H1 (cell line): ENCODE measurements around the gene MXRA7. TPM values are rescaled to one million over a fixed set of nuclear protein-coding genes. Genes with fewer than 3 reads are reported as not detected.

ENCODE experiments used
- CTCF ChIA-PET: fragments of 300-600 bp; sonication (Branson Sonifier 250); formaldehyde crosslinking; loops from one replicate; lab custom pipeline; 2021; ENCODE audit not compliant: partially characterized antibody; lab: Charles Lee
- POLR2A ChIA-PET: fragments of 300-600 bp; sonication (Branson Sonifier 250); formaldehyde crosslinking; loops from one replicate; lab custom pipeline; 2021; ENCODE audit warnings: inconsistent platforms; ENCODE audit not compliant: partially characterized antibody; lab: Charles Lee
- DNase-seq, 2 experiments: peaks; one replicate each; pipeline versions ENCODE4 v3.0.0 to v3.0.0-alpha.2; 2010 to 2022; ENCODE audit warnings: low spot score in 2 of 2, low read depth in 1 of 2, mixed read lengths in 1 of 2
- FAIRE-seq: peaks from 2 replicates; lab custom pipeline; 2011; peaks lifted over from hg19 to GRCh38; lab: Jason Lieb, UNC
- H2AFZ ChIP-seq: 2 replicates; pipeline ENCODE4 v1.8.1; 2012; ENCODE audit warnings: low read length, inconsistent platforms
- H2AK5ac ChIP-seq: 2 replicates; pipeline ENCODE4 v1.6.1; 2013; ENCODE audit warnings: low read depth, low read length
- H2BK120ac ChIP-seq: replicated peaks from 2 replicates; pipeline ENCODE3; 2013; ENCODE audit warnings: low read depth, low read length, inconsistent platforms
- H2BK12ac ChIP-seq: 2 replicates; pipeline ENCODE4 v1.6.1; 2013; ENCODE audit warnings: low read depth, low read length
- H2BK15ac ChIP-seq: 2 replicates; pipeline ENCODE4 v1.6.1; 2013; ENCODE audit warnings: low read length
- H2BK20ac ChIP-seq: 2 replicates; pipeline ENCODE4 v1.6.1; 2013; ENCODE audit warnings: low read length
- H2BK5ac ChIP-seq: 2 replicates; pipeline ENCODE4 v1.6.1; 2013; ENCODE audit warnings: low read depth, low read length
- H3K14ac ChIP-seq: 2 replicates; pipeline ENCODE4 v1.6.1; 2013; ENCODE audit warnings: inconsistent platforms; ENCODE audit not compliant: insufficient read length
- H3K18ac ChIP-seq: 2 replicates; pipeline ENCODE4 v1.6.1; 2013; ENCODE audit warnings: low read length; ENCODE audit errors: extremely low read depth
- H3K23ac ChIP-seq: 2 replicates; pipeline ENCODE4 v1.6.1; 2013; ENCODE audit warnings: inconsistent platforms; ENCODE audit not compliant: insufficient read length
- H3K23me2 ChIP-seq: 2 replicates; pipeline ENCODE4 v1.6.1; 2013; ENCODE audit warnings: low read depth, low read length
- H3K27ac ChIP-seq: 2 replicates; pipeline ENCODE4 v1.6.1; 2011; ENCODE audit warnings: low read depth, low read length, inconsistent platforms
- H3K27me3 ChIP-seq, 4 experiments: replicated peaks in 1 of 4; 1 replicate in 1 of 4; 2 replicates in 3 of 4; pipeline versions ENCODE4 v1.6.1 to v1.8.1; 2011 to 2013; ENCODE audit warnings: low read length in 3 of 4, mild to moderate bottlenecking in 3 of 4, inconsistent platforms in 2 of 4, mixed read lengths in 2 of 4, moderate library complexity in 1 of 4; ENCODE audit not compliant: control insufficient read depth in 3 of 4, insufficient read depth in 3 of 4; ENCODE audit errors: extremely low read depth in 1 of 4
- H3K36me3 ChIP-seq, 4 experiments: 2 replicates each; pipeline versions ENCODE4 v1.6.1 to v1.8.1; 2011 to 2013; ENCODE audit warnings: mild to moderate bottlenecking in 4 of 4, low read length in 3 of 4, moderate library complexity in 2 of 4, control low read depth in 1 of 4, inconsistent platforms in 1 of 4; ENCODE audit not compliant: insufficient read depth in 4 of 4, control insufficient read depth in 2 of 4
- H3K4ac ChIP-seq: replicated peaks from 2 replicates; pipeline ENCODE3; 2013; ENCODE audit warnings: low read length, low read depth, mixed read lengths, inconsistent platforms; ENCODE audit not compliant: insufficient read length
- H3K4me1 ChIP-seq, 4 experiments: replicated peaks in 1 of 4; 1 replicate in 1 of 4; 2 replicates in 3 of 4; pipeline versions ENCODE4 v1.6.1 to v1.8.1; 2011 to 2013; ENCODE audit warnings: low read length in 3 of 4, inconsistent platforms in 2 of 4, mixed read lengths in 1 of 4; ENCODE audit not compliant: insufficient read depth in 4 of 4, control insufficient read depth in 3 of 4
- H3K4me2 ChIP-seq, 2 experiments: 2 replicates each; pipeline versions ENCODE4 v1.6.1 to v1.8.1; 2011 to 2013; ENCODE audit warnings: low read depth in 2 of 2, low read length in 2 of 2, control low read depth in 1 of 2, inconsistent platforms in 1 of 2, mild to moderate bottlenecking in 1 of 2; ENCODE audit not compliant: insufficient read depth in 1 of 2
- H3K4me3 ChIP-seq, 4 experiments: fragments of 200-600, 300-600 bp in 1 of 4; sonication (generic), shearing (Covaris generic), sonication (Bioruptor Twin) in 1 of 4; 2 replicates each; pipeline versions ENCODE4 v1.5.1 to v1.8.1; 2011 to 2016; ENCODE audit warnings: low read length in 4 of 4, low read depth in 3 of 4, control low read depth in 2 of 4, inconsistent platforms in 2 of 4, mild to moderate bottlenecking in 2 of 4, mixed read lengths in 1 of 4, moderate library complexity in 1 of 4; ENCODE audit not compliant: insufficient read depth in 2 of 4; ENCODE audit errors: extremely low read depth in 1 of 4
- H3K56ac ChIP-seq: replicated peaks from 2 replicates; pipeline ENCODE3; 2013; ENCODE audit warnings: low read depth, mild to moderate bottlenecking, mixed read lengths, low read length, inconsistent platforms; ENCODE audit not compliant: insufficient read length
- H3K79me1 ChIP-seq: 2 replicates; pipeline ENCODE4 v1.6.1; 2013; ENCODE audit warnings: low read depth, low read length, control low read depth
- H3K79me2 ChIP-seq, 2 experiments: 2 replicates each; pipeline versions ENCODE4 v1.6.1 to v1.8.1; 2012 to 2013; ENCODE audit warnings: low read length in 2 of 2, mild to moderate bottlenecking in 2 of 2, inconsistent platforms in 1 of 2; ENCODE audit not compliant: insufficient read depth in 2 of 2, control insufficient read depth in 1 of 2
- H3K9ac ChIP-seq, 4 experiments: replicated peaks in 1 of 4; 1 replicate in 1 of 4; 2 replicates in 3 of 4; pipeline versions ENCODE4 v1.6.1 to v1.8.1; 2011 to 2013; ENCODE audit warnings: low read depth in 3 of 4, low read length in 3 of 4, control low read depth in 2 of 4, mild to moderate bottlenecking in 2 of 4, moderate library complexity in 2 of 4, inconsistent platforms in 1 of 4; ENCODE audit errors: extremely low read depth in 1 of 4
- H3K9me3 ChIP-seq, 2 experiments: 2 replicates each; pipeline versions ENCODE4 v1.6.1 to v1.8.1; 2012 to 2013; ENCODE audit warnings: mild to moderate bottlenecking in 2 of 2, moderate library complexity in 2 of 2, control low read depth in 1 of 2, inconsistent platforms in 1 of 2, low read depth in 1 of 2, low read length in 1 of 2, mixed read lengths in 1 of 2; ENCODE audit not compliant: insufficient read depth in 2 of 2
- H4K20me1 ChIP-seq, 2 experiments: replicated peaks in 1 of 2; 2 replicates each; pipeline versions ENCODE3 to v1.8.1; 2011 to 2013; ENCODE audit warnings: inconsistent platforms in 2 of 2, low read length in 2 of 2, mild to moderate bottlenecking in 1 of 2; ENCODE audit not compliant: insufficient read depth in 2 of 2, control insufficient read depth in 1 of 2
- H4K5ac ChIP-seq: 2 replicates; pipeline ENCODE4 v1.6.1; 2013; ENCODE audit warnings: low read length, low read depth, mixed read lengths, inconsistent platforms; ENCODE audit not compliant: insufficient read length
- H4K8ac ChIP-seq: 2 replicates; pipeline ENCODE4 v1.8.0; 2013; ENCODE audit warnings: mild to moderate bottlenecking, moderate library complexity, low read length, inconsistent platforms; ENCODE audit not compliant: insufficient read depth; ENCODE audit errors: extremely low read depth
- H4K91ac ChIP-seq: replicated peaks from 2 replicates; pipeline ENCODE3; 2013; ENCODE audit warnings: low read length, mixed read lengths, inconsistent platforms; ENCODE audit not compliant: insufficient read length
- NRF1 ChIP-seq: IDR thresholded peaks from 2 replicates; pipeline ENCODE4 v1.6.1; 2011; ENCODE audit warnings: mild to moderate bottlenecking, low read depth, low read length, improper control_type of control experiment
- POLR2A ChIP-seq, 2 experiments: IDR thresholded peaks; 1 replicate in 1 of 2; 2 replicates in 1 of 2; pipeline ENCODE4 v1.6.1; 2011; ENCODE audit warnings: low read depth in 2 of 2, low read length in 2 of 2, mild to moderate bottlenecking in 2 of 2; ENCODE audit errors: control extremely low read depth in 1 of 2
- SAP30 ChIP-seq: fragments of 300-600 bp; sonication (generic); IDR thresholded peaks from 2 replicates; pipeline ENCODE4 v1.7.1; 2012; ENCODE audit warnings: low read length, moderate library complexity, mild to moderate bottlenecking, inconsistent platforms; ENCODE audit not compliant: insufficient read depth, insufficient replicate concordance
- SIRT6 ChIP-seq: IDR thresholded peaks from one replicate; pipeline ENCODE4 v1.7.1; 2012; ENCODE audit warnings: low read length, inconsistent platforms
- TAF7 ChIP-seq: optimal IDR thresholded peaks from 2 replicates; pipeline ENCODE3; 2011; ENCODE audit warnings: low read depth, mild to moderate bottlenecking, inconsistent platforms, low read length, moderate library complexity, borderline replicate concordance
- WGBS, 2 experiments: shearing (Covaris generic) in 1 of 2; methylation state at CpG; one replicate each; pipeline versions ENCODE4 v1.1.6 to v1.1.7; 2013 to 2015; ENCODE audit warnings: low lambda C conversion rate in 2 of 2, mixed read lengths in 2 of 2, inconsistent platforms in 1 of 2, low coverage in 1 of 2, missing lambda C conversion rate in 1 of 2; ENCODE audit not compliant: insufficient replicate concordance in 2 of 2, insufficient coverage in 1 of 2, insufficient read length in 1 of 2; ENCODE audit errors: extremely low coverage in 1 of 2, missing lambda C conversion rate in 1 of 2; 5-methylcytosine and 5-hydroxymethylcytosine counted together
- polyA plus RNA-seq, 7 experiments: library from polyadenylated mRNA; depleted of rRNA in 3 of 7; stranded (reverse) in 5 of 7; unstranded in 2 of 7; fragments of >200 nt in 5 of 7; fragments of 200-250 nt in 2 of 7; gene quantifications; 1 replicate in 5 of 7; 2 replicates in 1 of 7; 4 replicates in 1 of 7; pipeline versions ENCODE4 v1.2.1 to v1.2.3, GENCODE V29; 2011 to 2013; ENCODE audit warnings: missing spikeins in 2 of 7, mixed read lengths in 2 of 7
- total RNA-seq: library from RNA; stranded (reverse); fragmentation: NEBNext Ultra II Directional; extraction: Animal tissue kit (Norgen Biotek cat#: 25700); gene quantifications from 2 replicates; pipeline ENCODE4 v1.2.1, GENCODE V29; 2021

Gene MXRA7
- total and polyA plus RNA-seq, 2 of the 8 experiments (the other 6 are each of a cell fraction or from before 2014, with no cell fraction given), result 17.8 to 26.6 TPM

- ChIA-PET POLR2A (interaction anchor here (0.6 to 9.2 kb wide), 19 partner anchors 10 to 510 kb away, joined by 3 to 181 read pairs (median 4); partner anchors contain the start of genes JMJD6, METTL23 and MXRA7), CTCF (interaction anchor here (0.6 to 1.8 kb wide), 3 partner anchors 8 to 78 kb away, joined by 3 read pairs; partner anchors contain the start of gene METTL23)
- peak overlapping the region; percentile 72 to 88 for H3K4me2 ChIP-seq
- H2BK12ac ChIP-seq, result no peak overlapping the region
- H4K91ac ChIP-seq, result peak overlapping the region; percentile 76
- FAIRE-seq (no peak), DNase-seq (no peak)
- H2BK120ac ChIP-seq, result no peak overlapping the region
- TF ChIP-seq SAP30 (peak; percentile 74), TAF7 (no peak), NRF1 (no peak), SIRT6 (no peak), POLR2A (IDR thresholded peaks at IDR 0.05; ENCODE audit: control extremely low read depth in 1 of 2, low read depth in 2 of 2, low read length in 2 of 2) (peak in 1 of 2 experiments; percentile 44; a peak in 2 of 3 replicates)
- peak overlapping the region; percentile 98 for H3K27ac ChIP-seq
- WGBS, 2 experiments, result 3% methylated on average over 17 of the region's 20 CpGs; no CpG with 5 or more reads in 1 of the 2 experiments
- no peak overlapping the region for H2BK15ac ChIP-seq
- no peaks in the 10 kb centered on the region for H3K9me3 ChIP-seq
- H3K79me1 ChIP-seq, result no peaks in the 10 kb centered on the region
- H3K36me3 ChIP-seq, result peaks cover 15 to 48% (median 36%) of the 10 kb centered on the region in 4 experiments
- H3K4me1 ChIP-seq, result peaks cover 3 to 12% (median 7%) of the 10 kb centered on the region in 4 experiments; a peak in 6 of 7 replicates
- H2AK5ac ChIP-seq, result 0 out of 2 replicates have a peak overlapping the region, but pooled peaks have one; percentile 82
- H3K79me2 ChIP-seq, result peaks cover 16 to 62% of the 10 kb centered on the region in 2 experiments
- H3K14ac ChIP-seq, result no peak overlapping the region
- H2BK5ac ChIP-seq, result peak overlapping the region; percentile 90
- peak overlapping the region; percentile 85 for H4K5ac ChIP-seq
- no peak overlapping the region for H2BK20ac ChIP-seq
- H3K4ac ChIP-seq, result peak overlapping the region; percentile 44
- peak overlapping the region; percentile 75 for H4K8ac ChIP-seq
- no peak overlapping the region for H3K23ac ChIP-seq
- H3K27me3 ChIP-seq, result no peaks in the 10 kb centered on the region
- no peak overlapping the region for H2AFZ ChIP-seq
- peaks cover 9% of the 10 kb centered on the region; the same call in 1 of the 2 replicates for H3K23me2 ChIP-seq
- peak overlapping the region; percentile 60 for H3K56ac ChIP-seq
- H3K4me3 ChIP-seq, result peak overlapping the region; percentile 88 to 100 (median 98)
- peaks cover 17% of the 10 kb centered on the region in 2 experiments for H4K20me1 ChIP-seq
- H3K9ac ChIP-seq, result peak overlapping the region; percentile 99 to 100 (median 100)
- peak overlapping the region; percentile 84; the same call in 1 of the 2 replicates for H3K18ac ChIP-seq
Measured at GRCh38 chr17:76735586-76736348, 25.0 kb upstream of the MXRA7 start.
